HepG2 (cell line): ENCODE measurements around the gene TANGO2. TPM values are rescaled to one million over a fixed set of nuclear protein-coding genes. Genes with fewer than 3 reads are reported as not detected.
A peak's percentile ranks its signal among the peaks of the same experiment; 100 is the strongest.

Experiments used
- ATF3 ChIP-seq: sonication (generic); formaldehyde crosslinking; IDR thresholded peaks from 2 replicates; pipeline ENCODE4 v1.4.0; 2020; ENCODE audit warnings: missing genetic modification reagents
- CC2D1A ChIP-seq: sonication (generic); formaldehyde crosslinking; IDR thresholded peaks from 2 replicates; pipeline ENCODE4 v1.8.1; 2023; ENCODE audit warnings: mild to moderate bottlenecking, missing genetic modification reagents
- FOXO4 ChIP-seq: sonication (generic); formaldehyde crosslinking; conservative IDR thresholded peaks from 2 replicates; pipeline ENCODE4 v1.8.1; 2023; ENCODE audit warnings: missing genetic modification reagents
- HNRNPLL ChIP-seq: fragments of 200-400 bp; formaldehyde crosslinking; IDR thresholded peaks from 2 replicates; pipeline ENCODE4 v1.6.1; 2017; ENCODE audit warnings: mild to moderate bottlenecking, low read depth, low read length; ENCODE audit not compliant: poor library complexity, severe bottlenecking
- HOMEZ ChIP-seq: IDR thresholded peaks from 2 replicates; pipeline ENCODE4 v1.6.1; 2016; ENCODE audit warnings: low read depth
- KDM4B ChIP-seq: sonication (generic); formaldehyde crosslinking; IDR thresholded peaks from 2 replicates; pipeline ENCODE4 v1.4.0; 2020; ENCODE audit warnings: missing genetic modification reagents
- MXI1 ChIP-seq: IDR thresholded peaks from 3 replicates; pipeline ENCODE4 v1.6.1; 2012; ENCODE audit warnings: low read depth, low read length, inconsistent platforms, borderline replicate concordance
- RCOR2 ChIP-seq: IDR thresholded peaks from 2 replicates; pipeline ENCODE4 v1.6.1; 2016; ENCODE audit warnings: missing biosample characterization, missing genetic modification reagents
- SMC3 ChIP-seq: IDR thresholded peaks from 2 replicates; pipeline ENCODE4 v1.6.1; 2011; ENCODE audit warnings: low read length, improper control_type of control experiment
- ZNF674 ChIP-seq: sonication (generic); formaldehyde crosslinking; IDR thresholded peaks from 2 replicates; pipeline ENCODE4 v1.5.0; 2020; ENCODE audit warnings: low read depth, mild to moderate bottlenecking, missing genetic modification reagents
- ZNF678 ChIP-seq: sonication (generic); formaldehyde crosslinking; IDR thresholded peaks from 2 replicates; pipeline ENCODE4 v1.4.0; 2020; ENCODE audit warnings: mild to moderate bottlenecking, missing genetic modification reagents
- ZNF776 ChIP-seq: sonication (generic); formaldehyde crosslinking; IDR thresholded peaks from 2 replicates; pipeline ENCODE4 v1.4.0; 2020; ENCODE audit warnings: mild to moderate bottlenecking, missing genetic modification reagents
- ZNF891 ChIP-seq: sonication (generic); formaldehyde crosslinking; IDR thresholded peaks from 2 replicates; pipeline ENCODE4 v1.5.0; 2020; ENCODE audit warnings: mild to moderate bottlenecking, missing genetic modification reagents
- ZSCAN22 ChIP-seq: sonication (generic); formaldehyde crosslinking; IDR thresholded peaks from 2 replicates; pipeline ENCODE4 v1.4.0; 2020; ENCODE audit warnings: mild to moderate bottlenecking, missing genetic modification reagents
- polyA plus RNA-seq, 8 experiments: library from polyadenylated mRNA; depleted of rRNA in 3 of 8; stranded (reverse) in 7 of 8; unstranded in 1 of 8; fragments of >200 nt; fragmentation: Illumina TruSeq in 4 of 8; extraction: Trizol in 4 of 8; gene quantifications; 2 replicates each; pipeline versions ENCODE4 v1.2.1 to v1.2.3, GENCODE V29; 2011 to 2016; ENCODE audit warnings: low read depth in 4 of 8, missing spikeins in 1 of 8, mixed read lengths in 1 of 8; ENCODE audit not compliant: insufficient read depth in 1 of 8
- total RNA-seq, 5 experiments: library from RNA; depleted of rRNA; stranded (reverse); fragments of >200 nt; fragmentation: Illumina TruSeq; extraction: Trizol; gene quantifications; 2 replicates each; pipeline ENCODE4 v1.2.3, GENCODE V29; 2016; ENCODE audit warnings: low read depth in 1 of 5
- TF ChIP-seq, protein P1 (sequence below), 2 experiments: sonication (generic) in 1 of 2; formaldehyde crosslinking in 1 of 2; IDR thresholded peaks; 2 replicates each; pipeline versions ENCODE4 v1.5.1 to v1.6.1; 2011 to 2020; ENCODE audit warnings: borderline replicate concordance in 1 of 2, low read depth in 1 of 2, low read length in 1 of 2, mild to moderate bottlenecking in 1 of 2, missing genetic modification reagents in 1 of 2, moderate library complexity in 1 of 2
- TF ChIP-seq, protein P2 (sequence below): sonication (generic); formaldehyde crosslinking; IDR thresholded peaks from 2 replicates; pipeline ENCODE4 v1.4.0; 2020; ENCODE audit warnings: missing genetic modification reagents

The TANGO2 gene
- total and polyA plus RNA-seq, 2 of the 13 experiments (the other 11 are each of a cell fraction or from before 2014, with no cell fraction given), result 12.9 to 14.8 TPM

GRCh38 chr22:20079745-20080444 is 59.0 kb downstream of the TANGO2 start, which contains the start of gene DGCR8 (continued):
- peak; percentile 93 for TF ChIP-seq ZSCAN22
- TF ChIP-seq ZNF776 (CRISPR knock-in tag), result peak; percentile 82; the same call in 1 of the 2 replicates
- TF ChIP-seq KDM4B (CRISPR knock-in tag), result no peak
- peak; percentile 81; the same call in 1 of the 3 replicates for TF ChIP-seq MXI1
- peak; percentile 92 for TF ChIP-seq HNRNPLL
- TF ChIP-seq SMC3, result no peak
- TF ChIP-seq, protein P1, sequence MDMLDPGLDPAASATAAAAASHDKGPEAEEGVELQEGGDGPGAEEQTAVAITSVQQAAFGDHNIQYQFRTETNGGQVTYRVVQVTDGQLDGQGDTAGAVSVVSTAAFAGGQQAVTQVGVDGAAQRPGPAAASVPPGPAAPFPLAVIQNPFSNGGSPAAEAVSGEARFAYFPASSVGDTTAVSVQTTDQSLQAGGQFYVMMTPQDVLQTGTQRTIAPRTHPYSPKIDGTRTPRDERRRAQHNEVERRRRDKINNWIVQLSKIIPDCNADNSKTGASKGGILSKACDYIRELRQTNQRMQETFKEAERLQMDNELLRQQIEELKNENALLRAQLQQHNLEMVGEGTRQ (IDR thresholded peaks at IDR 0.05; ENCODE audit: low read depth, low read length), result no peak
- TF ChIP-seq, protein P1 (CRISPR knock-in tag; IDR thresholded peaks at IDR 0.05; ENCODE audit: borderline replicate concordance), result no peak
- TF ChIP-seq ZNF678 (CRISPR knock-in tag), result no peak
- 0 out of 2 replicates have a peak, but pooled peaks have one; percentile 58 for TF ChIP-seq CC2D1A (CRISPR knock-in tag)
- TF ChIP-seq, protein P2, sequence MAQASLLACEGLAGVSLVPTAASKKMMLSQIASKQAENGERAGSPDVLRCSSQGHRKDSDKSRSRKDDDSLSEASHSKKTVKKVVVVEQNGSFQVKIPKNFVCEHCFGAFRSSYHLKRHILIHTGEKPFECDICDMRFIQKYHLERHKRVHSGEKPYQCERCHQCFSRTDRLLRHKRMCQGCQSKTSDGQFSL (CRISPR knock-in tag), result no peak
- TF ChIP-seq FOXO4 (CRISPR knock-in tag), result no peak
- TF ChIP-seq ATF3 (CRISPR knock-in tag), result peak; percentile 62; the same call in 1 of the 2 replicates
- TF ChIP-seq ZNF891, result 0 out of 2 replicates have a peak, but pooled peaks have one; percentile 34
- no peak for TF ChIP-seq RCOR2 (CRISPR knock-in tag)
- 0 out of 2 replicates have a peak, but pooled peaks have one; percentile 39 for TF ChIP-seq HOMEZ (CRISPR knock-in tag)
- peak; percentile 48; the same call in 1 of the 2 replicates for TF ChIP-seq ZNF674 (CRISPR knock-in tag)
